ENCODE results near the gene SKOR1. TPM values are rescaled to one million over a fixed set of nuclear protein-coding genes. Genes with fewer than 3 reads are reported as not detected.

Gene SKOR1
- total RNA-seq, 4 donors from 2014 or later = 0.13 to 2.1 (median 0.25) TPM

GRCh38 chr15:67873777-67874176, 48.5 kb downstream of the SKOR1 start:
- H3K36me3 ChIP-seq = no peaks in the 10 kb centered on the region
- TF ChIP-seq POLR2A (IDR thresholded peaks at IDR 0.05) = no peak
- TF ChIP-seq, protein P1, sequence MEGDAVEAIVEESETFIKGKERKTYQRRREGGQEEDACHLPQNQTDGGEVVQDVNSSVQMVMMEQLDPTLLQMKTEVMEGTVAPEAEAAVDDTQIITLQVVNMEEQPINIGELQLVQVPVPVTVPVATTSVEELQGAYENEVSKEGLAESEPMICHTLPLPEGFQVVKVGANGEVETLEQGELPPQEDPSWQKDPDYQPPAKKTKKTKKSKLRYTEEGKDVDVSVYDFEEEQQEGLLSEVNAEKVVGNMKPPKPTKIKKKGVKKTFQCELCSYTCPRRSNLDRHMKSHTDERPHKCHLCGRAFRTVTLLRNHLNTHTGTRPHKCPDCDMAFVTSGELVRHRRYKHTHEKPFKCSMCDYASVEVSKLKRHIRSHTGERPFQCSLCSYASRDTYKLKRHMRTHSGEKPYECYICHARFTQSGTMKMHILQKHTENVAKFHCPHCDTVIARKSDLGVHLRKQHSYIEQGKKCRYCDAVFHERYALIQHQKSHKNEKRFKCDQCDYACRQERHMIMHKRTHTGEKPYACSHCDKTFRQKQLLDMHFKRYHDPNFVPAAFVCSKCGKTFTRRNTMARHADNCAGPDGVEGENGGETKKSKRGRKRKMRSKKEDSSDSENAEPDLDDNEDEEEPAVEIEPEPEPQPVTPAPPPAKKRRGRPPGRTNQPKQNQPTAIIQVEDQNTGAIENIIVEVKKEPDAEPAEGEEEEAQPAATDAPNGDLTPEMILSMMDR (IDR thresholded peaks at IDR 0.05 in 4 of 5, conservative IDR thresholded peaks at IDR 0.05 in 1 of 5) = no peak
- H3K27ac ChIP-seq = no peak overlapping the region
- intact Hi-C loops (cut with DNase I; ENCODE audit: low total_unique reads) = no loop called here
- no peak for DNase-seq
- H3K9me3 ChIP-seq = no peaks in the 10 kb centered on the region
- ATAC-seq = no peak
- no peaks in the 10 kb centered on the region for H3K27me3 ChIP-seq
- H3K4me1 ChIP-seq = no peaks in the 10 kb centered on the region
- no peak overlapping the region for H3K4me3 ChIP-seq
- in situ Hi-C loops (cut with MboI; ENCODE audit: low sequenced_read_pairs in 4 of 4) = loop anchor here in 3 of 4 donors (25.0 kb wide), 1 partner anchor 189 kb away; the partner anchor contains the start of gene PIAS1 (in 3 of the 3)

DNA sequence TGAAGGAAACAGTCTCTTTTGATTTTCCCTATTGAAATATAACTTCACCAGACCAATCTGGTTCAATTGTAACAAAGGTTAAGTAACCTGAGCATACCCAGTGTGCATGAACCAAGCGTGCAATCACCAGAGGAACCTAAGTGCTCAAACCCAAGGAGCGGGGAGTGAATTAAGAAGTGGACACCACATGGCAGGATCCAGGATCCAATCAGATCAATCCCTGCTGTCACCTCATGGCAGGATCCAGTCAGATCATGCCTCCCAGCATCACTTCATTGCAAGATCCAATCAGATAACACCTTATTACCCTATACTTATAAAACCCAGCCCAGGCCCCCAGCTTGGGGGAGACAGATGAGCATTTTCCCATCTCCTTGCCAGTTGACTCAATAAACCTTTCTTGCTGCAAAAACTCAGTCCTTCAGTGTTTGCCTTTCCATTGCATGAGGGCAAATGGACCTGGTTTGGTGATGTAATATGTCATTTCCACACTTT, 53.5 kb downstream of the SKOR1 start:
- Histone ChIP-seq H3K27me3 (no peaks in the 10 kb centered on the region), H3K36me3 (no peaks in the 10 kb centered on the region), H3K27ac (no peak overlapping the region), H3K4me1 (peaks cover 0 to 2% of the 10 kb centered on the region in 2 donors), H3K9me3 (no peaks in the 10 kb centered on the region), H3K4me3 (no peak overlapping the region)
- ATAC-seq (no peak), DNase-seq (no peak)
- in situ Hi-C loops (cut with MboI; ENCODE audit: low sequenced_read_pairs in 4 of 4) (no loop called here), intact Hi-C loops (cut with DNase I; ENCODE audit: low total_unique reads) (no loop called here)
- TF ChIP-seq, protein P1 (IDR thresholded peaks at IDR 0.05 in 4 of 5, conservative IDR thresholded peaks at IDR 0.05 in 1 of 5) = no peak
- no peak for TF ChIP-seq POLR2A (IDR thresholded peaks at IDR 0.05)

DNA sequence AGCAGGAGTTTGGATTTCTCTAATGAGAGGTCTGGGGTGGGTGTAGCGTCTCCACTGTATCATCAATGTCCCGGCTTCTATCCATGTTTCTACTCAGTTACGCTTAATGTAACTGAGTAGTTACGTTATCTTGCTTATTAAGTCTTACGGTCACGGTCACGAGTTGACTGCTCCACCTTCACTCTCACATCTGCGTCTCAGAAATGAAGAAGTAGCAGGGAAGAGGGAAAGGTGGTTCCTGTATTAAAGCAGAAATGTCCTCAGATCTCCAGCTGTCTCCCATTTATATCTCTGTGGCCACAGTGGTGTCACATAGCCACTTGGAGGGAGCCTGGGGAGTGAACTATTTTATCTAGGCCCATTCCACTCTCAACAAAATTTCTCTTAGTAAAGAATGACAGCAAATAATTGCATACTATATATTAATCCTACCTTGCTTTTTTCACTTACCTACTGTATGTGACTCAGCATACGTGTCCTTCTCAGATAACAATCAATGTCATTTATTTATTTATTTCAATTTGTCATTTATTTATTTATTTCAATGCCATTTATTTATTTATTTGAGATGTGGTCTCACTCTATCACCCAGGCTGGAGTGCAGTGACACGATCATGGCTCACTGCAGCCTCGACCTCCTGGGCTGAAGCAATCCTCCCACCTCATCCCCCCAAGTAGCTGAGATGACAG, 54.3 kb downstream of the SKOR1 start:
- Histone ChIP-seq H3K9me3 (no peaks in the 10 kb centered on the region), H3K27me3 (no peaks in the 10 kb centered on the region), H3K4me1 (peaks cover 4 to 11% of the 10 kb centered on the region in 2 donors), H3K4me3 (no peak overlapping the region), H3K36me3 (no peaks in the 10 kb centered on the region), H3K27ac (no peak overlapping the region)
- no peak for ATAC-seq
- in situ Hi-C loops (cut with MboI; ENCODE audit: low sequenced_read_pairs in 4 of 4) (loop anchor here in 1 of 4 donors (10.0 kb wide), 1 partner anchor 65 kb away; no protein-coding TSS in a partner anchor), intact Hi-C loops (cut with DNase I; ENCODE audit: low total_unique reads) (no loop called here)
- no peak for DNase-seq
- TF ChIP-seq POLR2A (IDR thresholded peaks at IDR 0.05) = no peak
- TF ChIP-seq, protein P1 (IDR thresholded peaks at IDR 0.05 in 4 of 5, conservative IDR thresholded peaks at IDR 0.05 in 1 of 5) = no peak

DNA sequence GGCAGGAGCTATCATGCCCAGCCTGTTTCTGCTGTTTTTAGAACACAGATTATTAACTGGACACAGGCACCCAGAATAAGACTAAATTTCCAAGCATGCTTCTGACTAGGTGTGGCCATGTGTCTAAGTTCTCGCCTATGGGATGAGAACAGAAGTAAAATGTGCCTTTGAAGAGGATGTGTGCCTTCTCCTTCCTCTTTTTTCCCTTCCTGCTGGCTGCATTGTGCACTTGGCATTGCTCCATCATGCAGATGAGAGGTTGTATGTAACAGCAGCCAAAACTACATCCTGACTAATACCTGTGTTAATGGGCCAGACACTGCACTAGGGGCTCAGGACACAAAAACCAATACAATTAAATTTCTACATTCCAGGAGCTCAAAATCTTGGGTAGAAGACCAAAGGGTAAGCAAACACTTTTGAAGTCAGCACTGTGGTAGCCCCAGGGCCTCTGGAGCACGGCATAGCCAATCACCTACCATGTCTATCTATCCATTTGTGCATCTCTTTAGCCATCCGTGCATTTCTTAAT, 55.4 kb downstream of the SKOR1 start:
- in situ Hi-C loops (cut with MboI; ENCODE audit: low sequenced_read_pairs in 4 of 4) (loop anchor here in 1 of 4 donors (10.0 kb wide), 1 partner anchor 64 kb away; no protein-coding TSS in a partner anchor), intact Hi-C loops (cut with DNase I; ENCODE audit: low total_unique reads) (no loop called here)
- H3K36me3 ChIP-seq = no peaks in the 10 kb centered on the region
- no peak for TF ChIP-seq POLR2A (IDR thresholded peaks at IDR 0.05)
- TF ChIP-seq, protein P1 (IDR thresholded peaks at IDR 0.05 in 4 of 5, conservative IDR thresholded peaks at IDR 0.05 in 1 of 5) = no peak
- peak in 1 of 2 donors; percentile 20 for DNase-seq
- H3K27ac ChIP-seq = no peak overlapping the region
- H3K4me1 ChIP-seq = peaks cover 10 to 19% of the 10 kb centered on the region in 2 donors
- H3K27me3 ChIP-seq = no peaks in the 10 kb centered on the region
- H3K4me3 ChIP-seq = no peak overlapping the region
- ATAC-seq = no peak
- H3K9me3 ChIP-seq = no peaks in the 10 kb centered on the region

Data from gastrocnemius medialis (tissue), 4 donors.